ENCODE data around the gene KRTAP10-4. TPM values are rescaled to one million over a fixed set of nuclear protein-coding genes. Genes with fewer than 3 reads are reported as not detected.

The KRTAP10-4 gene
- total RNA-seq, 3 donors from 2014 or later (not counting 1 experiment from before 2014, with no cell fraction given): not detected

DNA sequence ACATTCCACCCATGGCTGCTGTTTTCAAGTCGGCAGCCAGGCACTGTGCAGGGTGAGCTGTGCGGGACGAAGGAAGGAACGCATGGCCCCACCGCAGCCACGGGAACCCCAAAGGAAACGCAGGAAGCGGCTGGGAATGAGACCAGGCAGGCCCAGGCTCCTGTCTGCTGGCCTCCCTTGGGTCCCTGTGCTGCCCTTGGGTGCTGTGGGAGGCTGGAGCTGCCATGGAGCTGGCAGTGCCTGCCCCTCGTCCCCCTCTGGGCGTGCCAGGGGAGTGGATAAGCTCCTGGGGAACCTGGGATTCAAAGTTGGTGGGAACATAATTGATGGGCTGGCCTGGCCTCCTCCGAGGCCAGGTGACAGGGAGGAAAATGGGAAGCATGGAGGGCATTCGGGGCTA lies 5.3 kb upstream of the KRTAP10-4 start:
- Mint-ChIP-seq H3K4me3 (no peak overlapping the region), H3K9me3 (no peaks in the 10 kb centered on the region), H3K36me3 (no peaks in the 10 kb centered on the region), H3K27ac (no peak overlapping the region), H3K27me3 (ENCODE audit: low read depth in 2 of 2) (peaks cover 14 to 17% of the 10 kb centered on the region in 2 donors), H3K4me1 (peaks cover 7 to 14% of the 10 kb centered on the region in 2 donors)
- intact Hi-C loops (cut with micrococcal nuclease): no loop called here
- peak in 1 of 3 donors; percentile 25 for ATAC-seq
- H3K4me1 ChIP-seq (ENCODE audit: control insufficient read depth, insufficient read depth, low read length): no peaks in the 10 kb centered on the region
- no peaks in the 10 kb centered on the region for H3K9me3 ChIP-seq (ENCODE audit: control insufficient read depth, insufficient read depth, low read length)
- TF ChIP-seq, protein P1, sequence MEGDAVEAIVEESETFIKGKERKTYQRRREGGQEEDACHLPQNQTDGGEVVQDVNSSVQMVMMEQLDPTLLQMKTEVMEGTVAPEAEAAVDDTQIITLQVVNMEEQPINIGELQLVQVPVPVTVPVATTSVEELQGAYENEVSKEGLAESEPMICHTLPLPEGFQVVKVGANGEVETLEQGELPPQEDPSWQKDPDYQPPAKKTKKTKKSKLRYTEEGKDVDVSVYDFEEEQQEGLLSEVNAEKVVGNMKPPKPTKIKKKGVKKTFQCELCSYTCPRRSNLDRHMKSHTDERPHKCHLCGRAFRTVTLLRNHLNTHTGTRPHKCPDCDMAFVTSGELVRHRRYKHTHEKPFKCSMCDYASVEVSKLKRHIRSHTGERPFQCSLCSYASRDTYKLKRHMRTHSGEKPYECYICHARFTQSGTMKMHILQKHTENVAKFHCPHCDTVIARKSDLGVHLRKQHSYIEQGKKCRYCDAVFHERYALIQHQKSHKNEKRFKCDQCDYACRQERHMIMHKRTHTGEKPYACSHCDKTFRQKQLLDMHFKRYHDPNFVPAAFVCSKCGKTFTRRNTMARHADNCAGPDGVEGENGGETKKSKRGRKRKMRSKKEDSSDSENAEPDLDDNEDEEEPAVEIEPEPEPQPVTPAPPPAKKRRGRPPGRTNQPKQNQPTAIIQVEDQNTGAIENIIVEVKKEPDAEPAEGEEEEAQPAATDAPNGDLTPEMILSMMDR (IDR thresholded peaks at IDR 0.05): no peak
- no peak for DNase-seq
- H3K36me3 ChIP-seq (ENCODE audit: control insufficient read depth, insufficient read depth, low read length): no peaks in the 10 kb centered on the region
- 78% methylated on average over 12 of the region's 12 CpGs for WGBS (ENCODE audit: insufficient coverage)
- no peak overlapping the region for H3K27ac ChIP-seq (ENCODE audit: low read length)
- no peaks in the 10 kb centered on the region for H3K27me3 ChIP-seq (ENCODE audit: control insufficient read depth, insufficient read depth, low read length)
- H3K4me3 ChIP-seq (ENCODE audit: low read length): no peak overlapping the region

DNA sequence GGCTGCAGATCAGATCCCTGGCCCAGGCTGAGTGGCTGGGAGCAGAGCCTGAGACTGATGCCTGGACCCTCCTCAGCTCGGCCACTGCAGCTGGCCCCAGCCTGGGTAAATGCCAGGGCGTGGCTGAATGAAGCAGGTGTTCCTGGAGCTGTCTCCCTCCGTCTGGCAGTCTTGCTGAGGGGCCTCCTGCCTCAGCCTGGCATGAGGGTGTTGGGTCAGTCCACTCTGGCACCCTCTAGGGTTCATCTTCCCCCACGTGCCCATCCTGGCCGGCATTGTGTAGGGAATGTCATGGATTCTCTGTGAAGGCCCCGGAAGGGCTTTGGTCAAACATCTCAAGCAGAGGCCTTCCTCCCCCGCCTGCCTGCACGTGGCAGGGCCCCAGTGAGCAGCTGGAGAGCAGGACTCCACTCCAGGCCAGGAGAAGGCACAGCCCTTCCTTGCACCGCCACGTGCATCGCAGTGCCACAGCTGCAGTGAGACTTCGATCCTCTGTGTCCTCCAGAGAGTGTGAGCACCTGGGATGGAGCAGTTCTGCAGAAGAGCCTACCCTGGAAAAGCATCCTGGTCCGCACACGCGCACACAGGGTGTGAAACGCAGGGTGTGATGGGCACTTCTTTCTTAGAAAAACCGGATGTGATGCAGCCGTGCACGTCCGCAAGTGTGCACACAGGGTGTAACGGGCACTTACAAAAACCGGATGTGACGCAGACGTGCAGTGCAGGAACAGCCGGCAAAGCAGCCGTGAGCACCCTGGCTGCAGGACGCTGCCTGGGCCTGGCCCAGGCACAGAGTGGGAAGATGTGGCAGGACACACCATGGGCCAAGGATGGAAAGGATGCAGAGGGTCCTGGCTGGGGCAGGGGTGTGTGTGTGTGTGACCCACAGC lies 4.6 kb upstream of the KRTAP10-4 start:
- DNase-seq: no peak
- TF ChIP-seq, protein P1 (IDR thresholded peaks at IDR 0.05): no peak

DNA sequence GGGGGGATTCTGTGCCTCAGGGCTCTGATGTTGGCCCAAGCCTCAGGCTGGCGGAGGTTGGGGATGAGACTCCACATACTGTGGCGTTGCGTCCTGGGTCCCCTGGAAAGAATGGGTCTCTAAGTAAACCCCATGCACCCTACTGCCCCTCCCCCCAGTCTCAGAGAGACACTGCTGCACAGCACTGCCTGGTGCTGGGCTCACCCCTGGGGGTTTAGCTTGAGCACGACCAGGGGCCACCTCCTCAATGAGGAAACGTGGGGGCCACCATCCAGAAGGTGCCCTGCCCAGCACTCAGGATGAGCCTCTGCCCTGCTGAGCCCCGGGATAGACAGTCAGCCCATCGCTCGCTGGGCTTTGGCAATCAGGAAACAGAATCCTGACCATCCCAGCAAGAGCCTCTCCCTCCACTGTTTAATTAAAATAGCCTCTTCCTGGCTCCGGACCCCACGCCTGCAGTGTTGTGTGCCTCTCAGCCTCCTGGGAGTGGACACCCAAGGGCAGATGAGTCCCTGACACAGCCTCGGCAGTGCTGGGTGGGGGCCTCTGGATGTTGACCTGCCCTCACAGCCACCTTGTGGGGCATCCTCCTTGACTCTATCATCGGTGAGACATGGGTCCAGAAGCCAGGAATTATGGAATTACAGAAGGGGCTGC lies 3.5 kb upstream of the KRTAP10-4 start:
- Histone ChIP-seq H3K4me3 (ENCODE audit: low read length) (no peak overlapping the region), H3K9me3 (ENCODE audit: control insufficient read depth, insufficient read depth, low read length) (no peaks in the 10 kb centered on the region), H3K4me1 (ENCODE audit: control insufficient read depth, insufficient read depth, low read length) (no peaks in the 10 kb centered on the region), H3K27ac (ENCODE audit: low read length) (no peak overlapping the region), H3K27me3 (ENCODE audit: control insufficient read depth, insufficient read depth, low read length) (no peaks in the 10 kb centered on the region), H3K36me3 (ENCODE audit: control insufficient read depth, insufficient read depth, low read length) (no peaks in the 10 kb centered on the region)
- intact Hi-C loops (cut with micrococcal nuclease): no loop called here
- H3K4me1 Mint-ChIP-seq: peaks cover 5 to 14% of the 10 kb centered on the region in 2 donors
- H3K27ac Mint-ChIP-seq: no peak overlapping the region
- H3K36me3 Mint-ChIP-seq: no peaks in the 10 kb centered on the region
- no peaks in the 10 kb centered on the region for H3K9me3 Mint-ChIP-seq
- 89% methylated on average over 12 of the region's 12 CpGs for WGBS (ENCODE audit: insufficient coverage)
- no peak overlapping the region for H3K4me3 Mint-ChIP-seq
- TF ChIP-seq, protein P1 (IDR thresholded peaks at IDR 0.05): no peak
- ATAC-seq (no peak), DNase-seq (no peak)
- peaks cover 23 to 26% of the 10 kb centered on the region in 2 donors for H3K27me3 Mint-ChIP-seq (ENCODE audit: low read depth in 2 of 2)

More for the DNA sequence above, 4.6 kb upstream of the KRTAP10-4 start:
- intact Hi-C loops (cut with micrococcal nuclease): no loop called here
- 89% methylated on average over 27 of the region's 27 CpGs for WGBS (ENCODE audit: insufficient coverage)
- Histone ChIP-seq H3K9me3 (ENCODE audit: control insufficient read depth, insufficient read depth, low read length) (no peaks in the 10 kb centered on the region), H3K4me1 (ENCODE audit: control insufficient read depth, insufficient read depth, low read length) (no peaks in the 10 kb centered on the region), H3K4me3 (ENCODE audit: low read length) (no peak overlapping the region), H3K36me3 (ENCODE audit: control insufficient read depth, insufficient read depth, low read length) (no peaks in the 10 kb centered on the region), H3K27me3 (ENCODE audit: control insufficient read depth, insufficient read depth, low read length) (no peaks in the 10 kb centered on the region), H3K27ac (ENCODE audit: low read length) (no peak overlapping the region)
- Mint-ChIP-seq H3K36me3 (no peaks in the 10 kb centered on the region), H3K4me1 (peaks cover 7 to 14% of the 10 kb centered on the region in 2 donors), H3K9me3 (no peaks in the 10 kb centered on the region), H3K27me3 (ENCODE audit: low read depth in 2 of 2) (peaks cover 14 to 18% of the 10 kb centered on the region in 2 donors), H3K27ac (no peak overlapping the region), H3K4me3 (peak overlapping the region; percentile 37)
- ATAC-seq: no peak

Measured in natural killer cell (primary cell).